Astrocyte (in vitro differentiated cells and primary cell): ENCODE data around the gene KAT2A. TPM values are rescaled to one million over a fixed set of nuclear protein-coding genes. Genes with fewer than 3 reads are reported as not detected.

Source experiments
- DNase-seq: peaks from one replicate; pipeline ENCODE4 v3.0.0-alpha.2; 2010; ENCODE audit warnings: low read depth
- FAIRE-seq: peaks from 2 replicates; lab custom pipeline; 2011; peaks lifted over from hg19 to GRCh38; lab: Jason Lieb, UNC
- H2AFZ ChIP-seq: 2 replicates; pipeline ENCODE4 v1.6.0; 2012; ENCODE audit warnings: low read depth, low read length, inconsistent platforms
- H3K27ac ChIP-seq: 2 replicates; pipeline ENCODE4 v1.5.1; 2011; ENCODE audit warnings: low read depth, low read length, inconsistent platforms
- H3K27me3 ChIP-seq: 2 replicates; pipeline ENCODE4 v1.6.0; 2011; ENCODE audit warnings: low read length, inconsistent platforms; ENCODE audit not compliant: insufficient read depth
- H3K36me3 ChIP-seq: 2 replicates; pipeline ENCODE4 v1.5.1; 2011; ENCODE audit warnings: low read length, inconsistent platforms; ENCODE audit not compliant: insufficient read depth
- H3K4me1 ChIP-seq: 2 replicates; pipeline ENCODE4 v1.5.1; 2011; ENCODE audit warnings: low read length, inconsistent platforms; ENCODE audit not compliant: insufficient read depth
- H3K4me2 ChIP-seq: 2 replicates; pipeline ENCODE4 v1.6.0; 2012; ENCODE audit warnings: low read length, inconsistent platforms
- H3K4me3 ChIP-seq: 2 replicates; pipeline ENCODE4 v1.5.1; 2011; ENCODE audit warnings: low read depth, mild to moderate bottlenecking, low read length, inconsistent platforms; ENCODE audit not compliant: insufficient read depth
- H3K79me2 ChIP-seq: 2 replicates; pipeline ENCODE4 v1.6.0; 2012; ENCODE audit warnings: mild to moderate bottlenecking, low read length, inconsistent platforms; ENCODE audit not compliant: insufficient read depth
- H3K9ac ChIP-seq: 2 replicates; pipeline ENCODE4 v1.6.0; 2012; ENCODE audit warnings: mild to moderate bottlenecking, low read length, inconsistent platforms
- H3K9me3 ChIP-seq: 2 replicates; pipeline ENCODE4 v1.5.1; 2012; ENCODE audit warnings: low read depth, mild to moderate bottlenecking, low read length, inconsistent platforms; ENCODE audit not compliant: insufficient read depth
- H4K20me1 ChIP-seq: 2 replicates; pipeline ENCODE4 v1.6.0; 2012; ENCODE audit warnings: low read length, inconsistent platforms; ENCODE audit not compliant: insufficient read depth
- H3K27ac Mint-ChIP-seq: one replicate; pipeline ENCODE4 v1.8.0; 2021; ENCODE audit warnings: mild to moderate bottlenecking, mixed read lengths; ENCODE audit not compliant: unreplicated experiment
- H3K27me3 Mint-ChIP-seq: one replicate; pipeline ENCODE4 v1.8.0; 2021; ENCODE audit warnings: low read depth, mixed read lengths; ENCODE audit not compliant: unreplicated experiment
- H3K36me3 Mint-ChIP-seq: one replicate; pipeline ENCODE4 v1.8.0; 2021; ENCODE audit warnings: low read depth, mixed read lengths; ENCODE audit not compliant: unreplicated experiment
- H3K4me1 Mint-ChIP-seq: one replicate; pipeline ENCODE4 v1.8.0; 2021; ENCODE audit warnings: low read depth, mixed read lengths; ENCODE audit not compliant: unreplicated experiment
- H3K4me3 Mint-ChIP-seq: one replicate; pipeline ENCODE4 v1.8.0; 2021; ENCODE audit warnings: mild to moderate bottlenecking, moderate library complexity, mixed read lengths; ENCODE audit not compliant: unreplicated experiment
- H3K9me3 Mint-ChIP-seq: one replicate; pipeline ENCODE4 v1.8.0; 2021; ENCODE audit warnings: mild to moderate bottlenecking, mixed read lengths; ENCODE audit not compliant: unreplicated experiment
- CTCF ChIP-seq: IDR thresholded peaks from 2 replicates; pipeline ENCODE4 v1.5.1; 2011; ENCODE audit warnings: low read depth, mild to moderate bottlenecking, inconsistent platforms, low read length, moderate library complexity; ENCODE audit not compliant: insufficient read depth
- EZH2 ChIP-seq: IDR thresholded peaks from 2 replicates; pipeline ENCODE4 v1.6.1; 2012; ENCODE audit warnings: mild to moderate bottlenecking, low read length, inconsistent platforms; ENCODE audit not compliant: insufficient read depth
- total RNA-seq: library from RNA; stranded (reverse); gene quantifications from 2 replicates; pipeline ENCODE4 v1.2.1, GENCODE V29; 2021

KAT2A gene
- total RNA-seq, 1 donor from 2014 or later: 23.6 TPM

- Mint-ChIP-seq H3K9me3 (no peaks in the 10 kb centered on the region), H3K27ac (no peak overlapping the region), H3K36me3 (no peaks in the 10 kb centered on the region), H3K4me1 (no peaks in the 10 kb centered on the region), H3K27me3 (peaks cover 42% of the 10 kb centered on the region), H3K4me3 (no peak overlapping the region)
- DNase-seq (no peak), FAIRE-seq (no peak)
- H3K4me2 ChIP-seq: no peak overlapping the region
- no peak for TF ChIP-seq CTCF
- no peak for TF ChIP-seq EZH2
- no peaks in the 10 kb centered on the region for H4K20me1 ChIP-seq
- no peaks in the 10 kb centered on the region for H3K36me3 ChIP-seq
- no peaks in the 10 kb centered on the region for H3K9me3 ChIP-seq
- no peak overlapping the region for H3K9ac ChIP-seq
- no peaks in the 10 kb centered on the region for H3K4me1 ChIP-seq
- no peaks in the 10 kb centered on the region for H3K79me2 ChIP-seq
- H3K27ac ChIP-seq: no peak overlapping the region
- H3K4me3 ChIP-seq: no peak overlapping the region
- no peak overlapping the region for H2AFZ ChIP-seq
- peaks cover 13% of the 10 kb centered on the region for H3K27me3 ChIP-seq
These were observed 30.0 kb downstream of the KAT2A start for GRCh38 chr17:42090964-42091790.

- H2AFZ ChIP-seq: no peak overlapping the region
- Mint-ChIP-seq H3K4me3 (no peak overlapping the region), H3K9me3 (no peaks in the 10 kb centered on the region)
These were observed 32.4 kb downstream of the KAT2A start for GRCh38 chr17:42088736-42089135.

More at GRCh38 chr17:42088736-42089135, 32.4 kb downstream of the KAT2A start:
- no peak for TF ChIP-seq EZH2
- TF ChIP-seq CTCF: no peak
- Mint-ChIP-seq H3K4me1 (no peaks in the 10 kb centered on the region), H3K27ac (no peak overlapping the region), H3K36me3 (no peaks in the 10 kb centered on the region), H3K27me3 (peaks cover 21% of the 10 kb centered on the region)
- no peak overlapping the region for H3K9ac ChIP-seq
- no peaks in the 10 kb centered on the region for H3K4me1 ChIP-seq
- H3K36me3 ChIP-seq: no peaks in the 10 kb centered on the region
- peaks cover 9% of the 10 kb centered on the region for H3K27me3 ChIP-seq
- no peak for DNase-seq
- H3K9me3 ChIP-seq: no peaks in the 10 kb centered on the region
- H3K79me2 ChIP-seq: no peaks in the 10 kb centered on the region
- FAIRE-seq: no peak
- no peaks in the 10 kb centered on the region for H4K20me1 ChIP-seq
- H3K4me3 ChIP-seq: no peak overlapping the region
- no peak overlapping the region for H3K27ac ChIP-seq
- no peak overlapping the region for H3K4me2 ChIP-seq
